ENCODE results near the gene G6PC2.

Gene G6PC2

GRCh38 chr2:168949324-168949723 lies 48.2 kb downstream of the G6PC2 start:
- DNase-seq, result no peak

- no peak for DNase-seq
Observed at GRCh38 chr2:168951871-168952270, 50.8 kb downstream of the G6PC2 start.

- no peak for DNase-seq
Observed at GRCh38 chr2:168952424-168952823, 51.3 kb downstream of the G6PC2 start.

- DNase-seq, result no peak
Observed at GRCh38 chr2:168954256-168954655, 53.2 kb downstream of the G6PC2 start.

- DNase-seq, result no peak
Observed at GRCh38 chr2:168955321-168955720, 54.2 kb downstream of the G6PC2 start.

GRCh38 chr2:168956392-168956791 lies 55.3 kb downstream of the G6PC2 start:
- DNase-seq, result no peak
